HL-60 (cell line): Measurements from ENCODE around the gene TMPRSS4.

Source experiments
- DNase-seq, 2 experiments: peaks; one replicate each; pipeline ENCODE4 v3.0.0-alpha.2; 2010 to 2020; ENCODE audit warnings: low read depth in 1 of 2, low spot score in 1 of 2
- H3K27ac ChIP-seq: fragments of 250-450 bp; sonication (Bioruptor Pico); replicated peaks from 2 replicates; pipeline ENCODE4 v1.5.1; 2020; ENCODE audit warnings: mild to moderate bottlenecking, moderate library complexity
- H3K27me3 ChIP-seq: fragments of 250-450 bp; sonication (Bioruptor Pico); 2 replicates; pipeline ENCODE4 v1.5.1; 2021; ENCODE audit warnings: mild to moderate bottlenecking, moderate library complexity; ENCODE audit not compliant: insufficient read depth, poor library complexity, severe bottlenecking
- H3K4me3 ChIP-seq: replicated peaks from 2 replicates; pipeline ENCODE4 v1.5.1; 2011; ENCODE audit warnings: mild to moderate bottlenecking, control low read depth, low read length; ENCODE audit not compliant: insufficient read depth
- CTCF ChIP-seq: IDR thresholded peaks from one replicate; pipeline ENCODE4 v1.5.1; 2011; ENCODE audit warnings: low read length, control low read depth, inconsistent platforms; ENCODE audit not compliant: insufficient read depth
- GABPA ChIP-seq: IDR thresholded peaks from 2 replicates; pipeline ENCODE4 v1.6.1; 2012; ENCODE audit warnings: low read depth
- POLR2AphosphoS5 ChIP-seq: IDR thresholded peaks from 2 replicates; pipeline ENCODE4 v1.6.1; 2012; ENCODE audit warnings: low read depth
- REST ChIP-seq: IDR thresholded peaks from 2 replicates; pipeline ENCODE4 v1.6.1; 2012; ENCODE audit warnings: low read depth; ENCODE audit not compliant: insufficient replicate concordance
- SPI1 ChIP-seq: IDR thresholded peaks from 2 replicates; pipeline ENCODE4 v1.6.1; 2012; ENCODE audit warnings: low read depth, mild to moderate bottlenecking, borderline replicate concordance

Gene TMPRSS4

GRCh38 chr11:118128310-118128709 lies 51.4 kb downstream of the TMPRSS4 start:
- H3K27ac ChIP-seq: no peak overlapping the region
- no peak for DNase-seq
- H3K27me3 ChIP-seq: no peaks in the 10 kb centered on the region
- H3K4me3 ChIP-seq: no peak overlapping the region
- no peak for TF ChIP-seq GABPA
- no peak for TF ChIP-seq SPI1
- no peak for TF ChIP-seq CTCF
- TF ChIP-seq POLR2AphosphoS5: no peak
- TF ChIP-seq REST: no peak

DNA sequence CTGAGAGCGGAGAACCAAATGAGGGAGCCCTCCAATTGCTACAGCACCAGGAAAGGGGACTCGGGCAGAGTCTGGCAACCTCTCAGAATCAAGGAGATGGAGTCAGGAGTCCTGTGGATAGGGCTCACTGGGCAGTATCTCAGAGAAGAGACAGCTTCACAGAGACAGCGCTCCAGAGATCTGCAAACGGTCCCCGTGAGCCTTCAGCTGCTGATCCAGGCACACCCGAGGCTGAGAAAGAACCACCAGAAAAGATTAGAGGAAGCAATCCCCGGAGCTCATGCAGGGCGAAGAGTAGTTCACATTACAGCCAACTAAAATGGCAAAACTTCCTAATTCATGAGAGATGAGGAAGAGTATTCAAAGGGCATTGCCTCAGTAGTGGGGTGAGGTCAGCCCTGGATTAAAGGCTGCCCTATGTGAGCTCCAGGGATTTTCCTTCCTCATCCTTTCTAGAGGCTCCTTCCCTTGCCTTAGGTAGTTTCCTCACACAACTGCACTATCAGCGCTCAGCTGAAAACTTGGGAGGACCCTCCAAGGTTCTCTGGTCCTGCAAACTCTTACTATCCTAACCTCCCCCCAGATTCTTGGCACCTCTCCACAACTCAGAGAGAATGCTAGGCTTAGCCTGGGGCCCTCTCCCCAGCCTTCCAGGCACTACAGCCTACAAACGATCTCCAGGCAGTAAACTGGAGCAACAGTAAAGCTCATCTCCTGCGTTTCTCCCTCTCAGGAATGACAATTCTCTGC lies 52.0 kb downstream of the TMPRSS4 start:
- peak in 1 of 2 experiments; percentile 18 for DNase-seq
- Histone ChIP-seq H3K27ac (no peak overlapping the region), H3K27me3 (no peaks in the 10 kb centered on the region), H3K4me3 (no peak overlapping the region)
- TF ChIP-seq CTCF (no peak), SPI1 (no peak), GABPA (no peak), POLR2AphosphoS5 (no peak), REST (no peak)

DNA sequence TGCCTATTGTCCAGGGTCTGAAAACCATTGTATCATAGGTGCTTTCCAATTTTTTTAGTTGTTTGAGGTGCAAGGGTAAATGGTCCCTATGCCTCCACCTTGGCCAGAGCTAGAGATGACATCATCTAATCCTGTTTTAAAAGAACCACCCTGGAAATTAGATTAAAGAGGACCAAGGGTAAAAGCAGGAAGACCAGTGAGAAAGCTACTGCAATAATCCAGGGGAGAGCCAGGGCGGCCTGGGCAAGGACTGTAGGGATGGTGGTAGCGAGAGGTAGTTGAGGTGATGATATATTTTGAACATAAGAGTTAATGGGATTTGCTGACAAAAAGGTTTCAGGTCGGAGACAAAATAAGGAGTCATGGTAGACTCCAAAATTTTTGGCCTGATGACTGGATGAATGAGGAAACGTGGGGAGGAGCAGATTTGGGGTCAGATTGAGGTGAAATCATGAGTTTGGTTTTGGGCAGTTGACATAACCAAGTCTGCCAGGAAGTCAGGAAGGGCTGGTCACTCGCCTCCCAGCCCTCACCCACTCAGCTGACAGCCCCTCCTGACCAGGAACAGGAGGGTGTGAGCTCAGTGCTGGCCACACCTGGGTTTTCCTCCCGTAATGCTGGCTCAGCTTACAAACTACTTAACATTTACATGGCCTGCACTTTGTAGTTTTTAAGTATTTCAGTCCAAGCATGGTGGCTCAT lies 52.7 kb downstream of the TMPRSS4 start:
- no peak overlapping the region for H3K27ac ChIP-seq
- no peaks in the 10 kb centered on the region for H3K27me3 ChIP-seq
- no peak for TF ChIP-seq SPI1
- TF ChIP-seq POLR2AphosphoS5: no peak
- TF ChIP-seq CTCF: no peak
- TF ChIP-seq REST: no peak
- TF ChIP-seq GABPA: no peak
- H3K4me3 ChIP-seq: no peak overlapping the region
- no peak for DNase-seq
